ENCODE measurements around the gene MEX3D.

Gene MEX3D

DNA sequence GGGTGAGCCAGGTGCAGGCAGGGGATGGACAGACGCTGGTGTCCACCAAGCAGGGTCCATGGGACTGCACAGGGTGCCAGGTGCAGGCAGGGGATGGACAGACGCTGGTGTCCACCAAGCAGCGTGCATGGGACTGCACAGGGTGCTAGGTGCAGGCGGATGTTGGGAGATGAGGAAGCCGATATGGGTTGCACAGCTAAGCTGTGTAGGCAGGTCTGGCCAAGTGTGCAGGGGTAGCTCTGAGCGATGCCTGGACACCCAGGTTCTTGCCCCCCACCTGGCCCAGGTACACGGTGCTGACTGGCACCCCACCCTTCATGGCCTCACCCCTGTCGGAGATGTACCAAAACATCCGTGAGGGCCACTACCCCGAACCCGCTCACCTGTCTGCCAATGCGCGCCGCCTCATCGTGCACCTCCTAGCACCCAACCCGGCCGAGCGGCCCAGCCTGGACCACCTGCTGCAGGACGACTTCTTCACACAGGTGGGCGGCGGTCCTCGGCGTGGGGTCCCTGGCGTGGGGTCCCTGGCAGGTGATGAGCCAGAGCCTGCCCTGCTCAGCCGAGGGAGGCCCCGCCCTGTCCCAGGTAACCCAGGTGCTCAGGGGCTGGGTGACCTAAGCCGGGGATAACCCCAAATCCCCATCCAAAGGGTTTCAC lies 40.3 kb downstream of the MEX3D start:
- Histone ChIP-seq H3K9me3 (ENCODE audit: insufficient read depth, low read depth, low read length) (no peaks in the 10 kb centered on the region), H4K20me1 (ENCODE audit: insufficient read depth, low read length, poor library complexity, severe bottlenecking) (no peaks in the 10 kb centered on the region), H3F3A (ENCODE audit: low read depth) (no peaks in the 10 kb centered on the region), H3K4me3 (ENCODE audit: low read length, poor library complexity, severe bottlenecking) (no peak overlapping the region), H3K36me3 (ENCODE audit: insufficient read depth, low read length) (no peaks in the 10 kb centered on the region), H2AFZ (ENCODE audit: low read length) (no peak overlapping the region), H3K4me1 (ENCODE audit: insufficient read depth, low read length, poor library complexity, severe bottlenecking) (no peaks in the 10 kb centered on the region), H3K4me2 (ENCODE audit: low read depth, low read length, poor library complexity, severe bottlenecking) (no peak overlapping the region), H3K79me2 (ENCODE audit: insufficient read depth, low read length) (no peaks in the 10 kb centered on the region), H3K27me3 (ENCODE audit: insufficient read depth, low read length, poor library complexity, severe bottlenecking) (no peaks in the 10 kb centered on the region), H3K9ac (ENCODE audit: low read depth, low read length, poor library complexity, severe bottlenecking) (no peak overlapping the region), H3K9me2 (replicated peaks; ENCODE audit: low read depth, low read length) (no peaks in the 10 kb centered on the region)
- TF ChIP-seq, protein P1, sequence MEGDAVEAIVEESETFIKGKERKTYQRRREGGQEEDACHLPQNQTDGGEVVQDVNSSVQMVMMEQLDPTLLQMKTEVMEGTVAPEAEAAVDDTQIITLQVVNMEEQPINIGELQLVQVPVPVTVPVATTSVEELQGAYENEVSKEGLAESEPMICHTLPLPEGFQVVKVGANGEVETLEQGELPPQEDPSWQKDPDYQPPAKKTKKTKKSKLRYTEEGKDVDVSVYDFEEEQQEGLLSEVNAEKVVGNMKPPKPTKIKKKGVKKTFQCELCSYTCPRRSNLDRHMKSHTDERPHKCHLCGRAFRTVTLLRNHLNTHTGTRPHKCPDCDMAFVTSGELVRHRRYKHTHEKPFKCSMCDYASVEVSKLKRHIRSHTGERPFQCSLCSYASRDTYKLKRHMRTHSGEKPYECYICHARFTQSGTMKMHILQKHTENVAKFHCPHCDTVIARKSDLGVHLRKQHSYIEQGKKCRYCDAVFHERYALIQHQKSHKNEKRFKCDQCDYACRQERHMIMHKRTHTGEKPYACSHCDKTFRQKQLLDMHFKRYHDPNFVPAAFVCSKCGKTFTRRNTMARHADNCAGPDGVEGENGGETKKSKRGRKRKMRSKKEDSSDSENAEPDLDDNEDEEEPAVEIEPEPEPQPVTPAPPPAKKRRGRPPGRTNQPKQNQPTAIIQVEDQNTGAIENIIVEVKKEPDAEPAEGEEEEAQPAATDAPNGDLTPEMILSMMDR (conservative IDR thresholded peaks at IDR 0.05; ENCODE audit: low read length), result no peak
- TF ChIP-seq EZH2phosphoT487 (IDR thresholded peaks at IDR 0.05; ENCODE audit: borderline replicate concordance), result no peak

DNA sequence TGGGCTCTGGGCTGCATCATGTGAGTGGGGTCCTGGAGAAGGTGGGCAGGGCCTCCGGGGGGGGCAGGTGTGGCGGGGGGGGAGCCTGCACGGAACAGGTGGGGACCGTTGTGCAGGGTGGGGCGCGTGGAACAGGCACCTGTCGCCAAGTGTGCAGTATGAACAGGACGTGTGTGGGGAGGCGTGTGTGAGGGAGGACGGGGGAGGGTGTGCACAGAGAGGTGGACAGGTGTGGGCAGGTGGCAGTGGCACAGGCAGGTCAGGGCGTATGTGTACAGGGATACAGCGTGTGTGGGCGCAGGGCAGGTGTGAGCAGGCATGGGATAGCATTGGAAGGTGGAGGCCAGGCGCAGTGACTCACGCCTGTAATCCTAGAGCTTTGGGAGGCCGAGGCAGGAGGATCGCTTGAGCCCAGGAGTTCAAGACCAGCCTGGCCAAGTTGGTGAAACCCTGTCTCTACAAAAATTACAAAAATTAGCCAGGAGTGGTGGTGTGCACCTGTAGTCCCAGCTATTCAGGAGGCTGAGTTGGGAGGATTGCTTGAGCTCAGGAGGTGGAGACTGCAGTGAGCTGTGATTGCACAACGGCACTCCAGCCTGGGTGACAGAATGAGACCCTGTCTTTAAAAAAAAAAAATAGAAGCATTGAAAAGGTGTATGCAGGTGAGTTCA lies 41.0 kb downstream of the MEX3D start:
- Histone ChIP-seq H3K4me3 (ENCODE audit: low read length, poor library complexity, severe bottlenecking) (no peak overlapping the region), H3K9ac (ENCODE audit: low read depth, low read length, poor library complexity, severe bottlenecking) (no peak overlapping the region), H3K36me3 (ENCODE audit: insufficient read depth, low read length) (no peaks in the 10 kb centered on the region), H3K9me2 (replicated peaks; ENCODE audit: low read depth, low read length) (no peaks in the 10 kb centered on the region), H4K20me1 (ENCODE audit: insufficient read depth, low read length, poor library complexity, severe bottlenecking) (no peaks in the 10 kb centered on the region), H3F3A (ENCODE audit: low read depth) (no peaks in the 10 kb centered on the region), H3K79me2 (ENCODE audit: insufficient read depth, low read length) (no peaks in the 10 kb centered on the region), H3K27me3 (ENCODE audit: insufficient read depth, low read length, poor library complexity, severe bottlenecking) (no peaks in the 10 kb centered on the region), H3K4me1 (ENCODE audit: insufficient read depth, low read length, poor library complexity, severe bottlenecking) (no peaks in the 10 kb centered on the region), H3K4me2 (ENCODE audit: low read depth, low read length, poor library complexity, severe bottlenecking) (no peak overlapping the region), H3K9me3 (ENCODE audit: insufficient read depth, low read depth, low read length) (no peaks in the 10 kb centered on the region), H2AFZ (ENCODE audit: low read length) (no peak overlapping the region)
- no peak for TF ChIP-seq EZH2phosphoT487 (IDR thresholded peaks at IDR 0.05; ENCODE audit: borderline replicate concordance)
- TF ChIP-seq, protein P1 (conservative IDR thresholded peaks at IDR 0.05; ENCODE audit: low read length), result no peak

DNA sequence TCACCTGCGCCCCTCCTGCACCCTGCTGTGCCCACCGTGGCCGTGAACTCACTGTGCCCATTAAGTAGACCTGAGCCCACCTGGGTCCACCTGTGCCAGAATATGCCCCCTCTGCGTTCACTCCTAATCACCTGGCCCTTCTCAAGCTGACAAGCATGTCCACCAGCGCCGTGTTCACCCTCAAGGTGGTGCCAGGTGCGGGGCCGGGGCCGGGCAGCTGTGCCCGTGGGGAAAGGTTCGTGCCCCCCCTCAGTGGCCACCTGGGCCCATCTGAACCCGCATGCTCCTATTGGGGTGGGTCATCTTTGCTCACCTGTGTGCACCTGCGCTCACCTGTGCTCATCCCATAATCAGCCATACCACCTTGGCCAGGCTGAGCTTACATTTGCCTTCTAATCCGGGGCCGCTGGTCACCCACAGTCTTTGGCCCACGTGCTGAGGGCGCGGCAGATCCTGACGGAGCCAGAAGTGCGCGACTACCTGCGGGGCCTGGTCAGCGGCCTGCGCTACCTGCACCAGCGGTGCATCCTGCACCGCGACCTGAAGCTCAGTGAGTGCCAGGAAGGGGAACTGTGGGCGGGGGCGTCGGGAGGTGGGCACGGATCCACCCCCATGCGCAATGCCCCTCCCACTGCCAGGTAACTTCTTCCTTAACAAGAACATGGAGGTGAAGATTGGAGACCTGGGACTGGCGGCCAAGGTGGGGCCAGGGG lies 41.9 kb downstream of the MEX3D start:
- Histone ChIP-seq H3K4me1 (ENCODE audit: insufficient read depth, low read length, poor library complexity, severe bottlenecking) (no peaks in the 10 kb centered on the region), H3K9me3 (ENCODE audit: insufficient read depth, low read depth, low read length) (no peaks in the 10 kb centered on the region), H3K4me3 (ENCODE audit: low read length, poor library complexity, severe bottlenecking) (no peak overlapping the region), H3K79me2 (ENCODE audit: insufficient read depth, low read length) (no peaks in the 10 kb centered on the region), H2AFZ (ENCODE audit: low read length) (no peak overlapping the region), H3K9me2 (replicated peaks; ENCODE audit: low read depth, low read length) (no peaks in the 10 kb centered on the region), H3F3A (ENCODE audit: low read depth) (no peaks in the 10 kb centered on the region), H4K20me1 (ENCODE audit: insufficient read depth, low read length, poor library complexity, severe bottlenecking) (no peaks in the 10 kb centered on the region), H3K36me3 (ENCODE audit: insufficient read depth, low read length) (no peaks in the 10 kb centered on the region), H3K27me3 (ENCODE audit: insufficient read depth, low read length, poor library complexity, severe bottlenecking) (no peaks in the 10 kb centered on the region), H3K9ac (ENCODE audit: low read depth, low read length, poor library complexity, severe bottlenecking) (no peak overlapping the region), H3K4me2 (ENCODE audit: low read depth, low read length, poor library complexity, severe bottlenecking) (no peak overlapping the region)
- no peak for TF ChIP-seq EZH2phosphoT487 (IDR thresholded peaks at IDR 0.05; ENCODE audit: borderline replicate concordance)
- TF ChIP-seq, protein P1 (conservative IDR thresholded peaks at IDR 0.05; ENCODE audit: low read length), result no peak

Data from Loucy (cell line).